Measurements from ENCODE around the gene UBL3. TPM values are rescaled to one million over a fixed set of nuclear protein-coding genes. Genes with fewer than 3 reads are reported as not detected.

UBL3 gene, protein sequence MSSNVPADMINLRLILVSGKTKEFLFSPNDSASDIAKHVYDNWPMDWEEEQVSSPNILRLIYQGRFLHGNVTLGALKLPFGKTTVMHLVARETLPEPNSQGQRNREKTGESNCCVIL
- total RNA-seq = 22.3 TPM
- long read RNA-seq, full-length matches to known transcripts = 26 of 26 reads
- long read RNA-seq, partial matches to known transcripts = 0 of 26 reads
- long read RNA-seq, other reads (novel, unspliced or antisense) = 0 of 26 reads

DNA sequence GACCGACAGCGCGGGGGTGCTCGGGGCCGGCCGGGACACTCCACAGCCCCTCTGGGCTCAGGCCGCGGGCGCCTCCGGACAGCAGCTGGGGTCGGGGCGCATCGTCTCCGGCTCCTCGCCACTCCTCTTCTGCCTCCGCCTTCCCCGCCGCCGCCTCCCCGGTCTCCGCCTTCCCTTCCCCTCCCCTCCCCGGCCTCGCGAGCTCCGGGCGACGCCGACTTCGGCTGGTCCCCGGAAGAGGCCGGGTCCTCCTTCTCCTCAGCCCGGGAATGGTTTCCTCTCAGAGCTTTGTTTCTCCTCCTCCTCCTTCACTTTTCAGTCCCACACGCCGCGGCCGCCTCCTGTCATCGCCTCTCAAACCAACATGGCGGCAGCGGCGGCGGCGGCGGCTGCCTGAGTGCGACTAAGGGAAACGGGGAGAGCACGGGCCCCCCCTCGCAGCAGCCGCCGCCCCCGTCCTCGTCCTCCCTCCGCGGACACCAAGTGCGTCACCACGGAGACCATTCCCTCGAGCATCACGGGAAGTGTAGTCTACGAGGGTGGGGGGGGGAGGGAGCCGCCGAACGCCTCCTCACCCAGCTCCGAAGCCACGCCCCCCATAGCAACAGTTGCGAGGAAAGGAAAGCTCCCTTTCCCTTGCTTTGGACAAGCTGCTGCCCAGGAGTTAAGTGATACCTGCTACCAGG, at the start of gene UBL3:
Gene UBL3 (minus strand): TSS at position 405 of the 686 bp plus-strand sequence. CDS start 1,079 bp downstream, outside the sequence.
- intact Hi-C loops (cut with DNase I) = loop anchor here (2.0 kb wide), 2 partner anchors 74 to 262 kb away; no protein-coding TSS in a partner anchor
- peak; percentile 97 for ATAC-seq
- peak; percentile 98 for DNase-seq (ENCODE audit: missing footprints)

DNA sequence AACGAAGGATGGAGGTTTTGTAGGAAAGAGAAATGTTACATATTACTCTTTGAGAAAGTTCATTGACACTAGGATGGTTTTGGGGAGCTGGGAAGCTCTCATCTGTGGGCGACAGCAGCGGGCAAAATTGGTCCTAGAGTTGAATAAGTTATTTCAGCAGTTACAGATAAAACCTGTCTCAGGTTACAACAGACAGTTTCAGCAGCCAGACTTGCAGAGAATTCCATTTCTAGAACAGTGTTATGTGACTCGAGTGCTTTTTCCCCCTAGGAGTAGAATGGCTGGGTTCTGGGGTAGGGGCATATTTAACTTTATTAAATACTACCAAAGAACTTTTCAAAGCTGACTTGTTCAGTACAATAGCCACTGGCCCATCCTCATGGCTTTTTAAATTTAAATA, 46.7 kb upstream of the UBL3 start:
- intact Hi-C loops (cut with DNase I) = no loop called here
- ATAC-seq = no peak
- no peak for DNase-seq (ENCODE audit: missing footprints)

GRCh38 chr13:29893438-29893837, 43.0 kb upstream of the UBL3 start:
- ATAC-seq = no peak
- intact Hi-C loops (cut with DNase I) = no loop called here

GRCh38 chr13:29892151-29892550, 41.7 kb upstream of the UBL3 start:
- intact Hi-C loops (cut with DNase I) = no loop called here
- ATAC-seq (no peak), DNase-seq (ENCODE audit: missing footprints) (no peak)

More at GRCh38 chr13:29893438-29893837, 43.0 kb upstream of the UBL3 start:
- DNase-seq (ENCODE audit: missing footprints) = no peak

- no peak for ATAC-seq
- no peak for DNase-seq (ENCODE audit: missing footprints)
- intact Hi-C loops (cut with DNase I) = no loop called here
These were observed 38.7 kb upstream of the UBL3 start for GRCh38 chr13:29889111-29889510.

DNA sequence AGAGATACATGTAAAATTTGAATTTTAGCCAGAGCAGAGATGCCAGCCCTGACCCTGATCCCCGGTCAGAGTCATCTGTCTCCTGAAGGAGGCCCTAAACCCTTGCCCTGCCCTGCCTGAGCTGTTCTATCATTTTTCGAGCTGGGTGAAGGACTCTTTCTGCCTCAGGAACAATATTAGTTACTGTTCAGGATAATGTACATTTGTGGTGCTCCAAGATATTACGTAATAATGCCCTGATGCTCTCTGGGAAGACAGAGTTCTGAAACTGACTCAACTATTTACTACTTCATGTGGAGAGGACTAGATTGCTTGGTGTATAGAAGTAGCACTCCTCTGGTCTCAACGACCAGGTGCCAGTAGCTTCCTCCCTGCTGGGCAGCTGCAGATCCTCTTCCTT, 37.9 kb upstream of the UBL3 start:
- intact Hi-C loops (cut with DNase I) = no loop called here
- ATAC-seq (peak; percentile 39), DNase-seq (ENCODE audit: missing footprints) (no peak)

DNA sequence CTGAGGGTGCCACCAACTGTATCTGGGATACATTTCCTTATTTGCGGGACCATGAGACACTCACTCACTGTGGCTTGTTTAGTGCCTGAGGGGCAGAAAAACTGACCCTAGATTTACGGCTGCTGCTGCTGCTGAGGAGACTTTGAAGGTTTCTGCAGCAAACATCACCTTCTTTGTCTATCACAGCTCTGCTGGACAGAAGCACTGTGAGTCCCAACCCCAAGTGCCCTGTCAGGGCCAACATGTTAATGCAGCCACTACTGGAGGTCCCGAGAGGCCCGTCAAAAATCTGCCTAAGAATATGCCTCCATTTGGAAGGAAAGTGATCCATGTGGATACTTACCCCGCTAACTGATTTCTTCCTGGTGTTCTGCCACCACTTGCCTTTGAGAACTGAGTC, 37.3 kb upstream of the UBL3 start:
- DNase-seq (ENCODE audit: missing footprints) (no peak), ATAC-seq (no peak)
- intact Hi-C loops (cut with DNase I) = no loop called here

GRCh38 chr13:29887030-29887557, 36.7 kb upstream of the UBL3 start:
- DNase-seq (ENCODE audit: missing footprints) (no peak), ATAC-seq (no peak)
- intact Hi-C loops (cut with DNase I) = no loop called here

- intact Hi-C loops (cut with DNase I) = no loop called here
- DNase-seq (ENCODE audit: missing footprints) (no peak), ATAC-seq (no peak)
These were observed 36.0 kb upstream of the UBL3 start for GRCh38 chr13:29886446-29886845.

GRCh38 chr13:29885989-29886388, 35.6 kb upstream of the UBL3 start:
- ATAC-seq (no peak), DNase-seq (ENCODE audit: missing footprints) (no peak)
- intact Hi-C loops (cut with DNase I) = no loop called here

DNA sequence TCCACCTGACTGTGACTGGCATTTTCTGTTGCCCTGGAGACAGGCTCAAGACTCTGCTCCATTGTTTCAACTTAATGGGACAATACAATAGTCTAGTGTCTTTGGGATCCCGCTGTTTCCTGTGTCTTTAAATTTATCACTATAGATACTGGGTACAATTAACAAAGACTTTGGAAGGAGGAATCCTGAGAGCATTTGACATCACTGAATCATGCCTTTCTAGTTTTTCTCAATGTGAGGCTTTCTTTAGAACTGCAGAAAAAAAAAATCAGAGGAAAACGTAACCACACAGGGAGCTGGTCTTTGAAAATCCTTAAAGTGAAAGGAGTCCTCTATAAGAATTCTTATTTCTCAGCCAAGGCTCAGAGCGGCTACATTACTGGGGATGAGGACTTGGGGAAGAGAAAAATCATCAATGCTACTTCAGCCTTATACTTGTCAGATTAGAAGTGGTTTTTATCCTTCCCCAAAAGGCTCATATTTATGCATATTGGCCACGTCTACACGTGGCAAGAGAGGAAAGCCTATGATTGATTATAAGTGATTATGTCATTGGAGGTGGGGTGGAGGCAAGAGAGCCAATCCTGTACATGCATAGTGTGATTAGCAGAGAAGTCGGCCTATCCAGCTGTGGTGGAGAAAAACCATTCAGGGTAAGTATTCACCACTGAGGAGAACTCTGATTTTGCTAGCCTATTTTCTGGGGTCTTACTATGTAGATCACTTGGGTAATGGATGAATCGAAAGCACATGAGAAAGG, 34.4 kb upstream of the UBL3 start:
- intact Hi-C loops (cut with DNase I) = no loop called here
- ATAC-seq = no peak
- no peak for DNase-seq (ENCODE audit: missing footprints)

GRCh38 chr13:29883941-29884518, 33.6 kb upstream of the UBL3 start:
- intact Hi-C loops (cut with DNase I) = no loop called here
- ATAC-seq (peak; percentile 75), DNase-seq (ENCODE audit: missing footprints) (no peak)

DNA sequence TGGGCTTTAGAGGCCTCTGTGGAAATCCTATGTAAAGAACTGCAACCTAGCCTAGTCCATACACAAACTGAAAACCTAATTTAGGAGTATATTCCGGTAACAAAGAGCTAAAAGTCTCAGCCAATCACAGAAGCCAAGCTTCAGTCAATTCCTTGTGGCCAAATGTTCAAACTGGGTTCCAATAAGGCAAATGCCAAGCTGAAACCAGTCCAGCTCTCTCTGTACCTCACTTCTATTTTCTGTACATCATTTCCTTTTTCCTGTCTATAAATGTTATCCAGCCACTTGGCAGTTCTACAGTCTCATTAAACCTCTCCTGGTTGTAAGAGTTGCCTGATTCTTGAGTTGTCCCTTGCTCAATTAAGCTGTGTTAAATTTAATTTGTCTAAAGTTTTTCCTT, 31.7 kb upstream of the UBL3 start:
- no peak for ATAC-seq
- no peak for DNase-seq (ENCODE audit: missing footprints)
- intact Hi-C loops (cut with DNase I) = no loop called here

GRCh38 chr13:29878101-29878500, 27.7 kb upstream of the UBL3 start:
- ATAC-seq (no peak), DNase-seq (ENCODE audit: missing footprints) (no peak)
- intact Hi-C loops (cut with DNase I) = no loop called here

DNA sequence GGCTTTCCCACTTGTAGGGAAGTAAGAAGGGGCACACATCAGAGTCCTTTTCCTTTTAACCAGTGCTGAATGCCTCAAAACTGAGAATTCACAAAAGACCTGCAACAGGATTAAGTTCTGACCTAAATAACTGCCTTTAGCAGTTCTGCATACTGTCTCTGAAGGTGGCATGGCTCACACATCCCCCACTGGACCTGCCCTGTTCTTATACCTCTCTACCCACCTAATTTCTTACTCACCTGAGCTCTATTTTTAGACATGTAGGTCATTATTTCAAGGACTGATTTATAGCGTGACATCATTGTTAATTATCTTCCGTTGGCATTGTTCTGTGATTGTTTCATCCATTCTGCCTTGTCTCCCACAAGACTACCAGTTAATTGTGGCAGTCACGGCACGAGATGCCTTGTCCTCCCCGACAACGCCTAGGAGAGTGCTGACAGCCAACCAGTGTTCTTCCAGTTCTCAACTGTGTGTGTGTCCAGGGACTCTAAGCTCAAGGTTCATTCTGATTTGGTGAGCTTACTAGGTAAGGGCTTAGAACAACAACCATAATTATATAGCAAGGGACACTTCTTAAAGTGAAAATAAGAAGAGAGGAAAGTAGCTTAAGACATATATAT, 27.1 kb upstream of the UBL3 start:
- DNase-seq (ENCODE audit: missing footprints) = no peak
- intact Hi-C loops (cut with DNase I) = no loop called here
- no peak for ATAC-seq

DNA sequence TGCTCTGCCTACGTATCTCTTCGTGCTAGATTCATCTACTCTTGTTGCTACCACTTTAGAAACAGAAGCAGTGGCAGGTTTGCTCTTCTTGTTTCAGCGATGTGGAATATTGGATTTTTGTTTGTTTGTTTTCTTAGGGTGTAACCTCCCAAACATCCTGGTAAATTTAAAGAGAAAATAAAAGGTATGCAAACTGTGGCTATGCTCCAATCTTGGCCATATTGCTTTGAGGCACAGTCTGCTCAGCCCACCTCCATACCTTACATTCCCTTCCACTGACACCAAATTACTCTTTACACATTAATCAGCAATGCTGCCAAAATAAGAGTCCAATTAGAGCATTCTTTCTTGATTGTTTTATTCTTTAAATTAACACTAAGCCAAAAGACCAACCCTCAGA, 25.2 kb upstream of the UBL3 start:
- ATAC-seq = no peak
- DNase-seq (ENCODE audit: missing footprints) = no peak
- intact Hi-C loops (cut with DNase I) = no loop called here

- ATAC-seq (no peak), DNase-seq (ENCODE audit: missing footprints) (no peak)
- intact Hi-C loops (cut with DNase I) = no loop called here
These were observed 18.2 kb upstream of the UBL3 start for GRCh38 chr13:29868581-29868980.

DNA sequence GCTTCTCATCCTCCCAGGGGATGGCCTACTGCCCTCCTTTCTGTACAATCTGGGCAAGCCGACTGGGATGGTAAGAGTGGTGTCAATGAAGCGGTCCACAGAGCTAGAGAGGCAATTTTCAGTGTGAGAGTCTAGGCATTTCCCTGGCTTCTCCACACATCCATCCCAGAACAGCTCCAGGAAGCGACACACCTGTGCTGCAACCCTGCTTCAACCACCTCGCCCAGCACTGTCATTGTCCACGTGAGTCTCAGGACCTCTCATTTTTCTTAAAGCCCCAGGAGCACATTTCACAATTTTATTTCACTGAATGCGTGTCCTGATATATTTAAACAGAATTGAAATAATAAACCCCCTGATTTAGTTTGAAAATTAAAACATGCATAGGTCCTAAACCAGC, 15.5 kb upstream of the UBL3 start:
- no peak for DNase-seq (ENCODE audit: missing footprints)
- intact Hi-C loops (cut with DNase I) = no loop called here
- no peak for ATAC-seq

GRCh38 chr13:29861694-29862110, 11.3 kb upstream of the UBL3 start:
- DNase-seq (ENCODE audit: missing footprints) (no peak), ATAC-seq (no peak)
- intact Hi-C loops (cut with DNase I) = no loop called here

Data from Right ventricle myocardium inferior (tissue), 1 donor.